ENCODE measurements around the gene PRKN. TPM values are rescaled to one million over a fixed set of nuclear protein-coding genes. Genes with fewer than 3 reads are reported as not detected.

The PRKN gene
- total and polyA plus RNA-seq, 2 donors (not counting 3 experiments of a cell fraction or from before 2014, with no cell fraction given) = 0.06 TPM; not detected in 1

- CTCF ChIA-PET = no interaction called here
- intact Hi-C loops (cut with micrococcal nuclease) = no loop called here
- Histone ChIP-seq H2AFZ (ENCODE audit: low read depth, low read length) (no peak overlapping the region), H3K27me3 (ENCODE audit: control insufficient read depth in 2 of 2, insufficient read depth in 2 of 2, low read length in 2 of 2) (no peaks in the 10 kb centered on the region), H3K36me3 (ENCODE audit: control insufficient read depth in 2 of 2, extremely low read depth in 1 of 2, insufficient read depth in 2 of 2, low read length in 2 of 2) (no peaks in the 10 kb centered on the region), H3K4me2 (ENCODE audit: insufficient read depth, low read length) (no peak overlapping the region), H3K9me1 (replicated peaks; ENCODE audit: control insufficient read depth, extremely low read depth, insufficient read depth, low read length) (no peaks in the 10 kb centered on the region), H3K79me2 (ENCODE audit: control insufficient read depth, insufficient read depth, low read length) (no peaks in the 10 kb centered on the region), H3K9me3 (replicated peaks; ENCODE audit: control insufficient read depth, insufficient read depth, low read length) (no peaks in the 10 kb centered on the region), H3K4me3 (replicated peaks in 1 of 3; ENCODE audit: insufficient read depth in 1 of 3, low read depth in 1 of 3, low read length in 3 of 3) (no peak overlapping the region), H3K27ac (ENCODE audit: insufficient read depth, low read depth, low read length) (no peak overlapping the region), H3K4me1 (ENCODE audit: control insufficient read depth, extremely low read depth, insufficient read depth, low read length) (no peaks in the 10 kb centered on the region), H4K20me1 (replicated peaks; ENCODE audit: control insufficient read depth, extremely low read depth, insufficient read depth, low read length) (no peaks in the 10 kb centered on the region), H3K9ac (replicated peaks; ENCODE audit: extremely low read depth, insufficient read depth, low read length) (no peak overlapping the region)
- no peak for FAIRE-seq
- POLR2A ChIA-PET = no interaction called here
- dilution Hi-C loops (cut with MboI; ENCODE audit: extremely low pct_ligation_motif_present, low sequenced_read_pairs) = no loop called here
- no TSS peak for BruUV-seq (replicated peaks)
- TF ChIP-seq EZH2 (IDR thresholded peaks at IDR 0.05; ENCODE audit: borderline replicate concordance, low read depth, low read length, severe bottlenecking) (no peak), MYC (IDR thresholded peaks at IDR 0.05; ENCODE audit: low read depth, low read length) (no peak), FOS (IDR thresholded peaks at IDR 0.05; ENCODE audit: borderline replicate concordance, insufficient read depth, low read length) (no peak), MAX (IDR thresholded peaks at IDR 0.05; ENCODE audit: insufficient read depth, insufficient read length) (no peak), CTCF (IDR thresholded peaks at IDR 0.05; ENCODE audit: extremely low read depth in 1 of 2, insufficient read depth in 1 of 2, low read depth in 1 of 2, low read length in 2 of 2) (no peak), POLR2A (IDR thresholded peaks at IDR 0.05; ENCODE audit: low read depth, low read length) (no peak), JUN (IDR thresholded peaks at IDR 0.05; ENCODE audit: borderline replicate concordance, insufficient read depth, insufficient read length, low read depth) (no peak), GATA2 (IDR thresholded peaks at IDR 0.05; ENCODE audit: insufficient read depth, insufficient read length, low read depth, low read length) (no peak), POLR2AphosphoS5 (IDR thresholded peaks at IDR 0.05; ENCODE audit: insufficient read depth, low read depth, low read length) (no peak)
- no peak for DNase-seq (ENCODE audit: low read depth, low spot score)
Observed at GRCh38 chr6:162198925-162199324, 528.6 kb downstream of the PRKN start.

Measured in endothelial cell of umbilical vein (primary cell).